GM12873 (cell line): ENCODE measurements around the gene CALN1.

Experiments used
- CTCF ChIP-seq: IDR thresholded peaks from 2 replicates; pipeline ENCODE4 v1.5.1; 2012; ENCODE audit warnings: low read depth, mild to moderate bottlenecking, moderate library complexity, low read length, control low read depth; ENCODE audit not compliant: insufficient read depth; ENCODE audit errors: missing control alignments

Gene CALN1

DNA sequence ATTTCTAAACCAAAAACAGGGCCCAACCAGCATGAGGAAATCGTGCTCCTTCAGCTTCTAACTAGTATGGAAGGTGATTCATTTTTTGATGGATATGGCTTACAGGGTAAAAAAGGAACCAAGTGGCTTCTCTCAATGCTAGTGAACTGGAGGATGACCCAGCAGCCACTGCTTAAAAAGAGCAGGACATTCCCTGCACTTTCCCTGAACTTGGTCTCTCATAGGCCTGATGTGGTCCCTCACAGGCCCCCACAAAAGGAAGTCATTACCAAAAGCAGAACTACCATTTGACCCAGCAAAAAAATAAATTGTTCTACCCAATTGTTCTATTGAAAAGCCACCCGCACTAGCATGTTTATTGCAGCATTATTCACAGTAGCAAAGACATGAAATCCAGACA, 188.8 kb downstream of the CALN1 start:
- TF ChIP-seq CTCF: no peak

DNA sequence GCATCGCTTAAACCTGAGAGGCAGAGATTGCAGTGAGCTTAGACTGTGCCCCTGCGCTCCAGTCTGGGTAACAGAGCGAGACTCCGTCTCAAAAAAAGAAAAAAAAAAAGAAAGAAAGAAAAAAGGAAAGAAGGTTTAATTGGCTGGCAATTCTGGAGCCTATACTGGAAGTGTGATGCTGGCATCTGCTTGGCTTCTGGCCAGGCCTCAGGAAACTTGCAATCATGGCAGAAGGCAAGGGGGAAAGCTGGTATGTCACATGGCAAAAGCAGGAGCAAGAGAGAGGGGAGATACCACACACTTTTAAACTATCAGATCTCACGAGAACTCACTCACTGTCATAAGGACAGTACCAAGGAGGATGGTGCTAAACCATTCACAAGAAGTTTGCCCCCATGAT, 190.0 kb downstream of the CALN1 start:
- TF ChIP-seq CTCF: no peak

- no peak for TF ChIP-seq CTCF
These were observed 192.6 kb downstream of the CALN1 start for GRCh38 chr7:72219500-72219899.

GRCh38 chr7:72217151-72217550, 195.0 kb downstream of the CALN1 start:
- TF ChIP-seq CTCF: no peak

DNA sequence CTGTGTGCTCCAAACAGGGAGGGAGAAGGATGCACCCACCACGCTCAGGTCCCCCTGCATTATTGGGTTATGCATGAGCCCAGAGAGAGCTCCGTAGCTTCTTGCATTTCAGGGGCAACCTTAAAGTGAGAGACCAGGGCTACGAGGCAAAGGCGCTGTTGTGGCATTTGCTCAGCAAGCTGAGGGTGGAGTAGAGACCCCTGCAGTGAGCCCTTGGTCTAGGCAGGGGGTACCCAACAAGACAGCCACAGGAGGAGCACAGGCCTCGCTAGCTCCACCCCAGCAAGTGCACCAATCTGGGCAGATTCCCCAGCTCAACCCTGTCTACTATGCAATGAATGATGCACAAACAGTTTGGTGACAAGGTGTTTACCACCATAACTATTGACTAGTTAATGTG, 198.4 kb downstream of the CALN1 start:
- TF ChIP-seq CTCF: no peak

DNA sequence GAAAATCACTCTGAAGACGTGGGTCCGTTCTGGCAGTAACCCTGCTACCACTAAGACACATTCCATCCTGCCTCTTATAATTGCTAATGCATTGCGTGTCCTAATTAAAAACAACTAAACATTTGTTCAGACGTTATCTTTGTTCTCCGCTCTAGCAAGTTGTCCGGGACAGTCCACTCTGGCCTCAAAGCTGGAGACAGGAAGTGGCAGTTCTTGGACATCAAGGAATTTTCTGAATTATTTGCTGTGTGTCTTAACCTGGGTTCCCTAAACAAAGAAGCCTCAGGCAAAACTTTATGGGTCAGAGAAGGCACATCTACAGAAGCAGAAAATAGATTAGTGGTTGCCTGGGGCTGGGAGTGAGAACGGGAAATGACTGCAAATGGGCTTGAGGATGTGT, 199.1 kb downstream of the CALN1 start:
- TF ChIP-seq CTCF: no peak

GRCh38 chr7:72211175-72211574, 201.0 kb downstream of the CALN1 start:
- TF ChIP-seq CTCF: no peak

GRCh38 chr7:72196176-72196575, 216.0 kb downstream of the CALN1 start:
- no peak for TF ChIP-seq CTCF
